SJCRH30 (cell line): ENCODE measurements around the gene CXCR3. TPM values are rescaled to one million over a fixed set of nuclear protein-coding genes. Genes with fewer than 3 reads are reported as not detected.
"Not testable (repeated sequence)": the region's sequence is repeated elsewhere in the genome, so short reads cannot be mapped to it uniquely, and the experiment has no call there.

ENCODE experiments used
- DNase-seq, 2 experiments: peaks; one replicate each; pipeline ENCODE4 v3.0.0-alpha.2; 2015 to 2020
- H3K27ac ChIP-seq: fragments of 250-450 bp; sonication (Bioruptor Pico); 2 replicates; pipeline ENCODE4 v1.5.1; 2020; ENCODE audit warnings: mild to moderate bottlenecking, moderate library complexity
- H3K27me3 ChIP-seq: fragments of 250-450 bp; sonication (Bioruptor Pico); 2 replicates; pipeline ENCODE4 v1.5.1; 2020; ENCODE audit warnings: mild to moderate bottlenecking, moderate library complexity
- H3K36me3 ChIP-seq: fragments of 250-450 bp; sonication (Bioruptor Pico); 2 replicates; pipeline ENCODE4 v1.5.1; 2020; ENCODE audit warnings: mild to moderate bottlenecking, moderate library complexity
- H3K4me1 ChIP-seq: fragments of 250-450 bp; sonication (Bioruptor Pico); 2 replicates; pipeline ENCODE4 v1.5.1; 2020; ENCODE audit warnings: mild to moderate bottlenecking, moderate library complexity
- H3K4me3 ChIP-seq: fragments of 250-450 bp; sonication (Bioruptor Pico); 2 replicates; pipeline ENCODE4 v1.5.1; 2020; ENCODE audit warnings: mild to moderate bottlenecking, moderate library complexity
- H3K9me3 ChIP-seq: fragments of 250-450 bp; sonication (Bioruptor Pico); replicated peaks from 2 replicates; pipeline ENCODE4 v1.5.1; 2020; ENCODE audit warnings: mild to moderate bottlenecking, moderate library complexity
- total RNA-seq: library from RNA; depleted of rRNA; stranded (reverse); fragments of >200 nt; shearing (Covaris generic); gene quantifications from 2 replicates; pipeline ENCODE4 v1.2.3, GENCODE V29; 2014; rRNA removed

CXCR3 gene
- not detected in 2 replicates for total RNA-seq

- Histone ChIP-seq H3K36me3 (no peaks in the 10 kb centered on the region), H3K9me3 (no peaks in the 10 kb centered on the region), H3K4me1 (no peaks in the 10 kb centered on the region), H3K4me3 (no peak within 1 kb of the TSS), H3K27me3 (no peaks in the 10 kb centered on the region), H3K27ac (no peak within 1 kb of the TSS)
- no peak for DNase-seq
Measured at GRCh38 chrX:71618303-71618721, at the start of gene CXCR3. Gene CXCR3 (minus strand): TSS chrX:71618511. CDS start chrX:71618449, 62 bp downstream.

GRCh38 chrX:71667328-71668247, 49.3 kb upstream of the CXCR3 start, which contains the start of gene LOC101059915:
Gene LOC101059915 (plus strand): TSS chrX:71667546.
- H3K27me3 ChIP-seq, result no peaks in the 10 kb centered on the region; the same call in 1 of the 2 replicates
- H3K27ac ChIP-seq, result no peak within 1 kb of the TSS
- DNase-seq, result no peak
- H3K4me1 ChIP-seq, result no peaks in the 10 kb centered on the region
- no peaks in the 10 kb centered on the region for H3K9me3 ChIP-seq
- H3K4me3 ChIP-seq, result no peak within 1 kb of the TSS
- H3K36me3 ChIP-seq, result no peaks in the 10 kb centered on the region

GRCh38 chrX:71666240-71667223, 48.2 kb upstream of the CXCR3 start:
- DNase-seq, result no peak
- Histone ChIP-seq H3K27ac (no peak overlapping the region), H3K4me3 (no peak overlapping the region), H3K4me1 (no peaks in the 10 kb centered on the region), H3K27me3 (no peaks in the 10 kb centered on the region; the same call in 1 of the 2 replicates), H3K9me3 (no peaks in the 10 kb centered on the region), H3K36me3 (no peaks in the 10 kb centered on the region)

GRCh38 chrX:71665747-71666146, 47.4 kb upstream of the CXCR3 start:
- Histone ChIP-seq H3K4me1 (no peaks in the 10 kb centered on the region), H3K9me3 (no peaks in the 10 kb centered on the region), H3K36me3 (no peaks in the 10 kb centered on the region), H3K4me3 (no peak overlapping the region), H3K27me3 (no peaks in the 10 kb centered on the region; the same call in 1 of the 2 replicates), H3K27ac (no peak overlapping the region)
- no peak for DNase-seq

GRCh38 chrX:71664889-71665491, 46.7 kb upstream of the CXCR3 start:
- Histone ChIP-seq H3K4me1 (no peaks in the 10 kb centered on the region), H3K36me3 (no peaks in the 10 kb centered on the region), H3K27ac (no peak overlapping the region), H3K27me3 (no peaks in the 10 kb centered on the region), H3K9me3 (no peaks in the 10 kb centered on the region), H3K4me3 (no peak overlapping the region)
- DNase-seq, result no peak

GRCh38 chrX:71664202-71664601, 45.9 kb upstream of the CXCR3 start:
- peak; percentile 53 to 60 for DNase-seq
- not testable (repeated sequence) for H3K4me1 ChIP-seq, H3K4me3 ChIP-seq, H3K27me3 ChIP-seq, H3K9me3 ChIP-seq, H3K36me3 ChIP-seq, H3K27ac ChIP-seq

- H3K4me1 ChIP-seq, DNase-seq, H3K27me3 ChIP-seq, H3K27ac ChIP-seq, H3K9me3 ChIP-seq, H3K36me3 ChIP-seq, H3K4me3 ChIP-seq: not testable (repeated sequence)
Measured at GRCh38 chrX:71663238-71663637, 44.9 kb upstream of the CXCR3 start.

- DNase-seq, result peak; percentile 11 to 14
- H3K9me3 ChIP-seq, H3K36me3 ChIP-seq, H3K4me1 ChIP-seq, H3K27me3 ChIP-seq, H3K4me3 ChIP-seq, H3K27ac ChIP-seq: not testable (repeated sequence)
Measured at GRCh38 chrX:71662654-71663053, 44.3 kb upstream of the CXCR3 start.

- Histone ChIP-seq H3K4me3 (no peak overlapping the region), H3K27ac (no peak overlapping the region), H3K36me3 (no peaks in the 10 kb centered on the region), H3K27me3 (no peaks in the 10 kb centered on the region), H3K9me3 (no peaks in the 10 kb centered on the region), H3K4me1 (no peaks in the 10 kb centered on the region)
- no peak for DNase-seq
Measured at GRCh38 chrX:71661919-71662318, 43.6 kb upstream of the CXCR3 start.

GRCh38 chrX:71660562-71661416, 42.5 kb upstream of the CXCR3 start:
- Histone ChIP-seq H3K27me3 (no peaks in the 10 kb centered on the region), H3K27ac (no peak overlapping the region), H3K36me3 (no peaks in the 10 kb centered on the region), H3K9me3 (no peaks in the 10 kb centered on the region), H3K4me1 (no peaks in the 10 kb centered on the region), H3K4me3 (no peak overlapping the region)
- DNase-seq, result no peak

GRCh38 chrX:71659959-71660358, 41.6 kb upstream of the CXCR3 start:
- H3K36me3 ChIP-seq, result no peaks in the 10 kb centered on the region
- no peaks in the 10 kb centered on the region for H3K27me3 ChIP-seq
- no peaks in the 10 kb centered on the region for H3K9me3 ChIP-seq
- H3K27ac ChIP-seq, result no peak overlapping the region
- no peaks in the 10 kb centered on the region for H3K4me1 ChIP-seq
- DNase-seq, result no peak
- H3K4me3 ChIP-seq, result no peak overlapping the region

- no peaks in the 10 kb centered on the region for H3K4me1 ChIP-seq
- H3K9me3 ChIP-seq, result no peaks in the 10 kb centered on the region
- H3K27me3 ChIP-seq, result no peaks in the 10 kb centered on the region
- H3K27ac ChIP-seq, result no peak overlapping the region
- no peak overlapping the region for H3K4me3 ChIP-seq
- DNase-seq, result no peak
- no peaks in the 10 kb centered on the region for H3K36me3 ChIP-seq
Measured at GRCh38 chrX:71659342-71659741, 41.0 kb upstream of the CXCR3 start.

GRCh38 chrX:71657267-71657666, 39.0 kb upstream of the CXCR3 start:
- no peaks in the 10 kb centered on the region for H3K9me3 ChIP-seq
- no peak overlapping the region for H3K27ac ChIP-seq
- DNase-seq, result no peak
- no peaks in the 10 kb centered on the region for H3K36me3 ChIP-seq
- no peak overlapping the region for H3K4me3 ChIP-seq
- H3K4me1 ChIP-seq, result no peaks in the 10 kb centered on the region
- H3K27me3 ChIP-seq, result no peaks in the 10 kb centered on the region

- DNase-seq, result no peak
- no peaks in the 10 kb centered on the region for H3K4me1 ChIP-seq
- H3K9me3 ChIP-seq, result no peaks in the 10 kb centered on the region
- no peaks in the 10 kb centered on the region for H3K27me3 ChIP-seq
- no peak overlapping the region for H3K4me3 ChIP-seq
- H3K27ac ChIP-seq, result no peak overlapping the region
- no peaks in the 10 kb centered on the region for H3K36me3 ChIP-seq
Measured at GRCh38 chrX:71653344-71653743, 35.0 kb upstream of the CXCR3 start.
